Astrocyte (in vitro differentiated cells and primary cell): ENCODE results near the gene LZTR1.

Experiments used
- EZH2 ChIP-seq: IDR thresholded peaks from 2 replicates; pipeline ENCODE4 v1.6.1; 2012; ENCODE audit warnings: mild to moderate bottlenecking, low read length, inconsistent platforms; ENCODE audit not compliant: insufficient read depth
- TF ChIP-seq, protein P1 (sequence below): IDR thresholded peaks from 2 replicates; pipeline ENCODE4 v1.5.1; 2011; ENCODE audit warnings: low read depth, mild to moderate bottlenecking, inconsistent platforms, low read length, moderate library complexity; ENCODE audit not compliant: insufficient read depth

DNA sequence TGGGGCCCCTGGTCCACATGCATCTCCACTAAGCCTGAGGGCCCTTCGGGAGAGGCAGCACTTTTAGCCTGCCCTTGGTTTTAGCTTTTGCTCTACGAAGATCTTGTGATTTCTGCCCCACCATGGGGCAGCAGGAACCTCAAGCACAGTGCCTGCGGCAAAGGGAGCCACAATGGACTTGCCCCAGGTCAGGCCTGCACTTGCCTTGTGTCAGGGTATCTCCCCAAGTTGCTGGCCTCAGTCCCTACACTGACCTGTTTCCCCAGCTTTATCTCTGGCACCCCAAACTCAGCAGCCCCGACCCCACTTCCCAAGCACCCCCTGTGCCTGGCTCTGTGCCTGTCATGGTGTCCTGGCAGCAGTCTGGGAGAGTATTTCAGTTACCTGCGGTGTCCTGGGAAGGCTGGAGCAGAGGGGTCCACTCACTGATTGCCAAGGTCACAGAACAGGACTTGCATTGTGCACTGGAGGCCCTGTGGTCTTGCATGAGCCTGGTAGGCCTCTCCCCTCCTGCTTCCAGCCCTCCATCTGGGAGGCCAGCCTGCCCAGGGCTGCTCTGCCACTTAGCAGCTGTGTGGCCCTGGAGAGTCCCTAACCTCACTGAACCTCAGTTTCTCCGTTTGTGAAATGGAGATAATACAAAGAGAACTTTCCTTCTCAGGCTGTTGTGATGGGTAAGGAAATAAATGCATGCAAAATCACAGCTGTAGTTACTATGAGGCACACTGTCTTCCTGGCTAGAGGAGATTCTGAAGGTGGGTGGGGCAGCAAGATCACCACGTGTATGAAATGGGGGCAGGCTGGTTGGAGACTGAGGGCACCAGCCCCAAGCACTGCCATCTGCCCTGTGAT lies 18.7 kb upstream of the LZTR1 start:
- TF ChIP-seq, protein P1, sequence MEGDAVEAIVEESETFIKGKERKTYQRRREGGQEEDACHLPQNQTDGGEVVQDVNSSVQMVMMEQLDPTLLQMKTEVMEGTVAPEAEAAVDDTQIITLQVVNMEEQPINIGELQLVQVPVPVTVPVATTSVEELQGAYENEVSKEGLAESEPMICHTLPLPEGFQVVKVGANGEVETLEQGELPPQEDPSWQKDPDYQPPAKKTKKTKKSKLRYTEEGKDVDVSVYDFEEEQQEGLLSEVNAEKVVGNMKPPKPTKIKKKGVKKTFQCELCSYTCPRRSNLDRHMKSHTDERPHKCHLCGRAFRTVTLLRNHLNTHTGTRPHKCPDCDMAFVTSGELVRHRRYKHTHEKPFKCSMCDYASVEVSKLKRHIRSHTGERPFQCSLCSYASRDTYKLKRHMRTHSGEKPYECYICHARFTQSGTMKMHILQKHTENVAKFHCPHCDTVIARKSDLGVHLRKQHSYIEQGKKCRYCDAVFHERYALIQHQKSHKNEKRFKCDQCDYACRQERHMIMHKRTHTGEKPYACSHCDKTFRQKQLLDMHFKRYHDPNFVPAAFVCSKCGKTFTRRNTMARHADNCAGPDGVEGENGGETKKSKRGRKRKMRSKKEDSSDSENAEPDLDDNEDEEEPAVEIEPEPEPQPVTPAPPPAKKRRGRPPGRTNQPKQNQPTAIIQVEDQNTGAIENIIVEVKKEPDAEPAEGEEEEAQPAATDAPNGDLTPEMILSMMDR: no peak
- no peak for TF ChIP-seq EZH2
